ENCODE measurements around the gene FRMD3.

Gene FRMD3

DNA sequence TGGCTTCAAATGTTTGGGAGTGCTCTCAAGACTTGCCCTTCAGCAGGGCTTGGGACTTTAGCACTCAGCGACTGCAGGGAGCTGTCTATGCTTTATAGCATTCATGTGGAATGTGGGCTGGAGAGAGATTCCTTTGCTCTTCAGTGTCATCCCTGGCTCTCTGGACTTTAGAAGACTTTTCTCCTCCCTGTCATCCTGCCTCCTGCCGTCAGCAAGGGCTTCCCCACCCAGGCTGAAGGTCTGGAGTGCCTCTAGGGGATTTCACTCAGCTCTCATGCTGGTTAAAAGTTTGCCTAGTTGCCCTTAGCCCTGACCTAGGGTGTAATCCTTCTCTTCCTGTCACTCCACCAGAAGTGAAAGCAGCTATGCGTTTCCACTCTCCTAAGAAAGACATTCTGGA is 210.9 kb downstream of the FRMD3 start:
- no peak for DNase-seq

DNA sequence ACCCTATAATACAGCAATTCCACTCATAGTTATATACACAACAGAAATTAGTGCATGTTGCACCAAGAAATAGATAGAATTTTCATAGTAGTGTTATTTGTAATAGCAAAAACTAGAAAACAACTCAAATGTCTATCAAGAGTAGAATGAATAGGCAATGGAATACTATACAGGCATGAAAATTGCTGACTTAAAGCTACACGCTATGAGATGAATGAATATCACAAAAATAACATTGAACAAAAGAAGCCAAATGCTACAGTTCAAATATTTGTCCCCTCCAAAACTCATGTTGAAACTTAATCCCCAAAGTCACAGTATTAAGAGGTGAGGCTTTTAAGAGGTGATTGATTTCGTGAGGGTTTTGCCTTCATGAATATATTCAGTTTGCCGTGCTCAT is 215.1 kb downstream of the FRMD3 start:
- DNase-seq: no peak

- DNase-seq: no peak
Measured at GRCh38 chr9:83322438-83322837, 215.8 kb downstream of the FRMD3 start.

DNA sequence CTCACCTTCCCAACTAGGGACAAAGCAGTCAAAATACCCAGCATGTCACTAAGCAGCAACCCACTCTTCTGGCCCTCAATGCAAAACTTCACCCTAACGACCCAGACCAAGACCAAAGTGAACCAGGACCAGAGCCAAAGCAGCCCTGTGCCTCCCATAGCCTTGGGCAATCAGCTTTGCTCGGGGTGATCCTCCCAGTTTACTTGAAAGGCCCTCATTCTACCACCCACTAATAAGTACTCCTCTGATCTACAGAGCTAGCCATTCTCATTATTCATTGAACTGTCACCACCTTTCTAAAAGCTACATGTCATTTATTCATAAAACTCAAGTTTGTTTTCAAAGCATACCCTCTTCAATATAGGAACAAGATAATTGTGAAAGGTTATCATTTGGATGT is 221.0 kb downstream of the FRMD3 start:
- DNase-seq: no peak

DNA sequence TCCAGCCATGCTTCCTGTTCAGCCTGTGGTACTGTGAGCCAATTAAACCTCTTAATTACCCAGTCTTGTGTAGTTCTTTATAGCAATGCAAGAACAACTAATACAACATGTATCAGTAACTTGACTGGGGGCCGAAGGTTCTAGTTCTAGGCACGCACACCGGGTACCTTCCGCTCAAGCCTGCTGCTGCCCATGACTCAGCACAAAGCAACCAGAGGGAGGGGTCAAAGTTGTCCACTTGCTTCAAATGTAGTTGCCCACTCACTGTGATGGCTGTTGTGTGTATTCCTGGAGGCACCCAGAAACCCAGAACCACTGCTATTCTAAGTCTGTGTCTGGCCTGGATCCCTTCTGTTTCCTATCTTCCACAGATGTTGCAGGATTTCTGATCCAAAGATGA is 222.6 kb downstream of the FRMD3 start:
- DNase-seq: no peak

DNA sequence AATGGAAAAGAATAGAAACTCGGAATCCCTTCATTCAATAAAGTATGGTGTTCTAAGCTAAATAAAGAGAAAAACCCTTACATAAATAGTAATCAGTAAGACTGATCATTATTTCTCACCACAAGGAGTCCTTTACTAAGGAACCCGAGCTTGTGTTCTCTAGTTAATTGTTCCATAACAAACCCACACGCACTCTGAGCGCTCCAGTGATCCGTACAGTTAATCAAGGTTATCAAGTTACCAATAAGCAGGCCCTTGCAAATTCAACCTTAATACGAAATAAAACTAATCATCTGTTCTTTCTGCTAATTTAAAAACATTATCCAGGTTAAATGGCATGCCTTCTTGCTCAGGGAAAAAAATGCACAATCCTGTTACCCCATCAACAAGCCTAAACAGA is 224.4 kb downstream of the FRMD3 start:
- DNase-seq: no peak

DNA sequence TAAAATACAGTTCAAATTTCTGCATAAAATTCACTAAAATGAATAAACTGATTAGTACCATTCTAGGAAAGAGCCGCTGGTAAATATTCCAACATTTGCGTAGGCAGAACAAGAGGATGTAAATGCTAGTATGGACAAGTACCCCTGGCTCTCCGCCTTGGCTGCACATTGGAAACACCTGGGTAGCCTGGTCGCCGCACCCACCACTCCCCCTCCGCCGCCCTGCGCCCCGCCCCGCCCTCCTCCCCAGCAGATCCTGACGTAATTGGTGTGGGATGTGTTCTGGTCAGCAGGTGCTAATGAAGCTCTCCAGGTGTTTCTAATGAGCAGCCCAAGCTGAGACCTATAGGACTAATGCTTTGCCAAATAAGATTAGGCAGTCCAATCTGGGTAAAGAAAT is 225.7 kb downstream of the FRMD3 start:
- no peak for DNase-seq

DNA sequence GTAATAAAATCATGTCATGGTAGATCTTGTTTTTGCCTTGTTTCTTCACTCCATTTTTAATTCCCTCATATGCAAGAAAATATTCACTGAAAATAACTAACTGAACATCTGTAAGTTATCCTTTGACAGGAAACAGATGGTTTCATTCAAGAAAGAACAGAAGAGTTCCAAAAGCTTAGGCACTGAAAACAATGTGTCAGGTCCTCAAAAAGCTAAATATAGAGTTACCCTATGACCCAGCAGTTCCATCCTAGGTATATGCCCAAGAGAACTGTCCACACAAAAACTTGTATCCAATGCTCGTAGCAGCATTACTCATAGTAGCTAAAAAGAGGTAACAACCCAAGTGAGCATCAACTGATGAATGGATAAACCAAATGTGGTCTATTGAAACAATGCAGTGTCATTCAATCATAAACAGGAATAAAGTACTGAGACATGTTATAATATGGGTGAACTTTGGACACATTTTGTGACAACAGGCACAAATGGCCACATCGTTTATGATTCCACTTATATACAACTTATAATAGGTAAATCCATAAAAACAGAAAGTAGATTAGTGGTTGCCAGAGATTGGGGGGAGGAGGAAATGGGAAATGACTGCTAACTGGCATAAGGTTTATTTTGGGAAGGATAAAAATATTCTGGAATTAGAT is 231.0 kb downstream of the FRMD3 start:
- no peak for DNase-seq

DNA sequence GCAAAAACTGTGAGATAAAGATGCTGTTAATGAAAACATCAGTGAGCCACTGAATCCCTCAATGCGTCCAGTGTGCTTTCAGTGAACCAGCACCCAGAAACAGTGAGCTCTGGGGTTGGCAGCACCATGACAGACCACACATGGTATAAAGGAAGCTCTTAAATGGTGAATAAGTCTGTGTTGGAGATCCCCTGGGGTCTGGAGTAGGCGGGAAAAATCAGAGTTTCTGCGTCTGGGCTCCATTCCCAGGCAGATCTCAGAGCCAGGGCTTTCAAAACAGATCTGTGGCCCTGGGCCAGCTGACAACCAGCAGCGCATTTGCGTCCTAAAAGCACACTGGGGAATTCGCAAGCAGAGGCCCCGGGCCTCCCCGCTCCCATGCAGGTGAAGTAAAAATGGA is 233.5 kb downstream of the FRMD3 start:
- peak; percentile 89 for DNase-seq

DNA sequence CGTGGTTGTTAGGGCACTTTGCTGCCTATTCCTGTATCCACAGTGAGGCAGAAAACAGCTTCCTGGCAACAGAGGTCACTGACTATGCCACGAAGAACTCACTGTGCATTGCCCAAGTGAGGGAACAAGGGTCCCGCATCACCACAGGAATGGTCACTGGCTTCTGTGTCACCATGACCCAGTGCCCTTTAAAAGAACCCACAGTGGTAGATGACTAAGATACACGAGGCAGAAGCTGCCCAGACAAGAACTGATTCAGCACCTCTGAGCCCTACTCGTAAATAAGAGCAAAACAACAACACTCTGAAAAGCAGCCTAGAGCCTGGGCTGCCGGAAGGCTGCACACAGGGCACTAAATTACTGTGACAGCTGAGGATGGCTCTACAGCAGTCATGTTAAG is 238.6 kb downstream of the FRMD3 start:
- DNase-seq: no peak

DNA sequence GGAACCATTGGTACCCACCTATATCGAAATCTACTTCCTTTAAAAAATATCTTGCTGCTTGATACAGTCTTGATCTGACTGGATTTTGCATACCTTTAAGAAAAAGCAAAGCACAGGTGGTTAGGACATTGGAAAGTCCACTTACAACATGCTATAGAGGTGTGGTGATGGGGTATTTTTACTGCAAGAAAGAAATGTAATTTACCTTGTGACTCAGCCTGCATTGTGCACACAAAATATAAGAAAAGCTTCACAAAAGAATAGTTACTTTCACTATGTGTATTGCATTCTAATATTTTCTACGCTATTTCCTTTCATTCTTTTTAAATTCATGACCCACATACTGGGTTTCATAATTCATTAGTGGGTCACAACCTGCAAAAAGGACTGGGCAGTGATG is 239.1 kb downstream of the FRMD3 start:
- no peak for DNase-seq

DNA sequence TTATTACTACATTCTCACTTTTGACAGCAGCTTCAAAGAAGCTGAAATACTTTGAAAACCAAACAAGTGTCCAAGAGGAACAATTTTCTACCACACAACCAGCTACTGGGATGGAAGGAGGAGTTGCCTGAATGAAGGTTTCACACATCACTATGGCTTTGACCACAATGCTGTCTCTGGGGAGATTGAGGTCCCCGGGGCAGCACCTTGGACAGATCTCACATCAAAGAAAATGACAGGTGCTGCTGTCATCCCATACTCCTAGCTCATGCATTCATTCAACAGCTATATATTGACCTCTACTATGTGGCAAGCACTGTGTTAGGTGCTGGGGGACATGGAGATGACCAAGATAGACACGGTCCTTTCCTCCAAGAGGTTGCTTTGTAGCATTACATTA is 242.1 kb downstream of the FRMD3 start:
- DNase-seq: no peak

GRCh38 chr9:83294816-83295215 is 243.4 kb downstream of the FRMD3 start:
- no peak for DNase-seq

DNA sequence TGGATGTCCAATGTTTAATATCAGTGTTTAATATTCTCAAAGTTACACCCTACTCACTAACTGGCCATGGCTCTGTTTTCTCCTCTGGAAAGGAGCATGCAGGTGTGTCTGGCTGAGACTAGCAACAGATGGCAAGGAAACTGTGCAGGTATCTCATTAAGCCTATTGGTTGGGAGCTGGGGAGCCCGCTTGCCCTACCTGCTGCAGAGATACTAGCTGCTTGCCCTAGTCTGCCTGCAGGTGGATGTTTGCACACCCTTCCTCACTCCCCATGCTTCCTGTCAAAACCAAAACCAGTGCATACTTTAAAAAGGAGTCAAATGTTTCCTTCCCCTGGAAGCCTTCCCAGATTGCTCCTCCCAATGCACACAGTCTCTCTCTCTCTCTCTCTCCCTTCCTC is 247.0 kb downstream of the FRMD3 start:
- no peak for DNase-seq

- no peak for DNase-seq
Measured at GRCh38 chr9:83290692-83291091, 247.5 kb downstream of the FRMD3 start.

DNA sequence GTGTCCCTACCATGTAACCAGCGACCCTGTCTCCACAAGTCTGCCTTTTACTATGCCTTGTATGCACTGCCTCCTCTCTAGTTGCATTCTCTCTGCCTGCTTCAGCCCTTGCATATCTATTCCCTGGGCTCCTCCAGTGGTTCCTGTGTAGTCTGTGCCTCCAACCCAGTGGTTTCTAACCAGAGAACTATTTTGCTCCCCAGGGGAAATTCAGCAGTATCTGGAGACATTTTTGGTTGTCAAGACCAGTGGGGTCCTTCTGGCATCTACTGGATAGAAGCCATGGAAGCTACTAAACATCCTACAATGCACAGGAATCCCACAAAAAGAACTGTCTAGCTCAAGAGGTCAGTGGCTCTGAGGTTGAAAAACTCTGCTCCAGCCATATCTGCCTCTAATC is 251.2 kb downstream of the FRMD3 start:
- DNase-seq: no peak

- DNase-seq: peak; percentile 55
Measured at GRCh38 chr9:83285445-83286225, 252.6 kb downstream of the FRMD3 start.

DNA sequence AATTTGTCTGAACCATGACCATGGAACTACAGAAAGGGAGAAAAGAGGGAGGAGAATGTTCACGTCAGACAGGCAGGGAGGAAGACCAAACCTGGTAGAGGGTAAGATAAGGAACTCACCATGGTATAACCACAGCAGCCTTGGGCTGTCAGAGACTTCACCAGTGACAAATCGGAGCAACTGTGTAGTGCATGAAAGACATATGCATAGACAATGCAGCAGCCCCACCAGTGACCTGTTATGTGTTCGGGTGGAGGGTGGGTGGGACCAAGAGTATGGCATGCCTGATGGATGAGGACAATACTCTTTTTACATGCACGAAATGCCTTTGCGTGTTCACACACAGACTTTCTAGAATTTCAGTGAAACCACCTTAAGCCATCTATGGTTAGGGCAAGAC is 253.5 kb downstream of the FRMD3 start:
- peak; percentile 43 for DNase-seq

DNA sequence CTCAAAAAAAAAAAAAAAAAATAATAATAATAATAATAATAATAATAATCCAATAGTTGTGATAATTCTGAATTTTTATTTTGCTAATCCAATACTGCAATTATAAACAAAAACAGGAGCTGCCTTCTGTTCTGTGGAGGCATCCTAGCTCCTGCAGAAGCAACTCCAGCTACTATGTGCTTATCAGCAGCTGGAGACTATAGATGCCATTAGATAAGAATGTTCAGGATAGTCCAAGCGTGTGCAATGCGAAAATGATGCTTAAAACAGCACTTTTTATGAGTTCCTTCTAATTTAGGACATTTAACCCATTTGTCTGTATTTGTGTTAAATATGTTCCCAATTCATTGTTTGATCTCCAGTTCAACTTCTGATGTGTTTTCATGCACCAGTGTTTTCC is 254.7 kb downstream of the FRMD3 start:
- no peak for DNase-seq

GRCh38 chr9:83281306-83282255 is 256.6 kb downstream of the FRMD3 start:
- peak; percentile 49 for DNase-seq

DNA sequence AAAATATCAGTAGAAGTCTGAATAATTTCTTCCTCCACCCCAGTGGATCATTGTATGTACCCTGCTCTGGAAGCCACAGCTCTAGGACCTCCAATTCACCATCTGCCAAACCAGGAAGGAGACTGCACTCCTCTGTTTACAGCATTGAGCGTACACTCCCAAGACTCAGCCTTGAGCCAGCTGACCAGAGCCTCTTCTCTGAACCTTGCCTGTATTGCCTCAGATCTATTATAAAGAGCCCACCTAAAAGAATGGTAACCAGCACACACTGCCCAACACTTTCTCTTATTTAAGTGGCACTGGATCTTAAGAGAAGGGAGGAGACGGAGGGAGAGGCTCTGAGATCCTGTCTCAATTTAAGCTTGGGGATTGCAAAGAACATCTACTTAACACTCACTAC is 257.4 kb downstream of the FRMD3 start:
- no peak for DNase-seq

- DNase-seq: no peak
Measured at GRCh38 chr9:83280268-83280667, 257.9 kb downstream of the FRMD3 start.

DNA sequence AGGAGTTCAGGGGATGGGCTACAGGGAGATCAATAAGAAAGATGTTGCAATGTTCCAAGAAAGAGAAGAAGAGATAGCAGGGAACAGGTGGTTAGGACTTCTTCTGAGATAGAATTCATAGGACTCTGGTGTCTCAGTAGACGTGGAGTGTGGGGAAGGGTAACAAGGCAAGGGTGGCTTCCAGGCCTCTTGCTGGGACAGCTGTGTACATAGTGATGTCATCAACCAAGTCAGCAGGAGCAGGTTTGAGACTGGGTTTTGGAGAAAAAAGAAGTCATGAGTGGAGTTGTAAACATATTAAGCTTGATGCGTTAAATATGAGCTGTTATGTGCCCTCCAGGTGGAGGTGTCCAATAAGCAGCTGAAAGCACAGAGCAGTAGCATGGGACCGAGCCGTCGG is 263.4 kb downstream of the FRMD3 start:
- DNase-seq: no peak

- no peak for DNase-seq
Measured at GRCh38 chr9:83271665-83272071, 266.5 kb downstream of the FRMD3 start.
